ENCODE measurements around the gene RHBDF1.
A peak's percentile ranks its signal among the peaks of the same experiment; 100 is the strongest.

The RHBDF1 gene, protein sequence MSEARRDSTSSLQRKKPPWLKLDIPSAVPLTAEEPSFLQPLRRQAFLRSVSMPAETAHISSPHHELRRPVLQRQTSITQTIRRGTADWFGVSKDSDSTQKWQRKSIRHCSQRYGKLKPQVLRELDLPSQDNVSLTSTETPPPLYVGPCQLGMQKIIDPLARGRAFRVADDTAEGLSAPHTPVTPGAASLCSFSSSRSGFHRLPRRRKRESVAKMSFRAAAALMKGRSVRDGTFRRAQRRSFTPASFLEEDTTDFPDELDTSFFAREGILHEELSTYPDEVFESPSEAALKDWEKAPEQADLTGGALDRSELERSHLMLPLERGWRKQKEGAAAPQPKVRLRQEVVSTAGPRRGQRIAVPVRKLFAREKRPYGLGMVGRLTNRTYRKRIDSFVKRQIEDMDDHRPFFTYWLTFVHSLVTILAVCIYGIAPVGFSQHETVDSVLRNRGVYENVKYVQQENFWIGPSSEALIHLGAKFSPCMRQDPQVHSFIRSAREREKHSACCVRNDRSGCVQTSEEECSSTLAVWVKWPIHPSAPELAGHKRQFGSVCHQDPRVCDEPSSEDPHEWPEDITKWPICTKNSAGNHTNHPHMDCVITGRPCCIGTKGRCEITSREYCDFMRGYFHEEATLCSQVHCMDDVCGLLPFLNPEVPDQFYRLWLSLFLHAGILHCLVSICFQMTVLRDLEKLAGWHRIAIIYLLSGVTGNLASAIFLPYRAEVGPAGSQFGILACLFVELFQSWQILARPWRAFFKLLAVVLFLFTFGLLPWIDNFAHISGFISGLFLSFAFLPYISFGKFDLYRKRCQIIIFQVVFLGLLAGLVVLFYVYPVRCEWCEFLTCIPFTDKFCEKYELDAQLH

DNA sequence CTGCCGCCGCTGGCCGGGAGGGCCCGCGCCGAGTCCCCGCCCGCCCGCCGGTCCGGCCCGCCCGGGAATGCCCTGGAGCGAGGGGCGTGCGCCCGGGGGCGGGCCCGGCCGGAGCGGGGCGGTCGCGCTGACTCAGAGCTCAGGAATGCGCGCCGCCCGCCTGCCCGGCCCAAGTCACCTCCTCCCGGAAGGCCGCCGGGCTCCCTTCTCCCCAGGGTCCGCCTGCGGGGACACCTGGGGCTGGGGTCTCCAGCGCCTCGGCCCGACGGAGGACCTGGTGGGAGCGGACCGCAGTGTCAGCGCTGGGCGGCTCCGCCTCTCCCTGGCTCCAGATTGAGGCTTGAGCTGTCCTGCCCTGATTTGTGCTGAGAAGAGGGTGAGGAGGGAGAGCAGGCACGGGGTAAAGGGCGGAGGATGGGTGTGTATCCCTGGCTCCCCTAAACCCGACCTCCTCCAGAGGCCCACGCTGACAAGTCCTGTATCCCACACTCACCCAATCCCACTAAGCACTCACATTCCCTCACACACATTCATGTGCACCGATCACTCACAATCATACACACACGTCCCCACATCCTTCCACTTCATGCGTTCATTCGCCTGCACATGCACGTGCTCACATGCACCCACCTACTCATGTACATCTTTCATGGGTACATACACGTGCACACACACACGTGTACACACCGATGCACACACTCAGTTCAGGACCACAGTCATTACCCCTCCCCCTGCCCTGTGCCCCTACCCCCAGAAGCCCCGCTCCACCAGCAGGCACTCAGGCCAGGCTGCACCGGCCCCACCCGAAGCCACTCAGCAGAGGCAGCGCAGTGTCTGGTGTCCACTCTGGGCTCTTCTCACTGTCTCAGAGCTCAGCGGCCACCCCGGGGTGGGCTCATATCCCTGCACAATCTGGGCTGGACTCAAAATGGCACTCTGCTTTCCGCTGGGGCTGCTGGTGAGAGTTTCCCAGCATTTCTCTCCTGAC, at the start of gene RHBDF1:
TSS of gene RHBDF1 (minus strand) at position 71 of the 988 bp plus-strand sequence. CDS start 7,616 bp downstream, outside the sequence.
- ATAC-seq: peak; percentile 54
- peaks cover 6% of the 10 kb centered on the region for H3K36me3 Mint-ChIP-seq
- H3K4me3 Mint-ChIP-seq: peak within 1 kb of the TSS; percentile 59
- no peak for DNase-seq (ENCODE audit: low spot score in 2 of 2)
- no peaks in the 10 kb centered on the region for H3K9me3 Mint-ChIP-seq
- peaks cover 21% of the 10 kb centered on the region for H3K4me1 Mint-ChIP-seq
- H3K27ac Mint-ChIP-seq: peak within 1 kb of the TSS; percentile 36

DNA sequence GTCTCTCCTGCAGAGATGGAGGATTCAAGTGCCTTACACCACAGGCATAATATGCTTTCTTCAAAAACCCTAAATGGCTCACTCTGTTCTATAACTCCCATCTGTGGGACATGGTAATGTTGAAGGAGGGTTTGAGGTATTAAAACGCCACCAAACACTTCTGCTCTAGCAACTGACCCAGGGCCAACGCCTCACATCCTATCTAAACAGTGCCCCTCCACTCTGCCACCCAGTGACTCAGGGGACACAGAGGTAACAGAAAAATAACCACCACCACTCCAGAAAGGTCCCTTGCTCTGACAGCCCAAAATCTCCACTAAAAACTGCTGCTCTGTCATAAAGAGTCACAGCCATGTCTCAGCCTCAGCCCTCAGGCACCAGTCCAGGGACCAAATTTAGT, 48.3 kb upstream of the RHBDF1 start:
- no peak overlapping the region for H3K27ac Mint-ChIP-seq
- H3K9me3 Mint-ChIP-seq: no peaks in the 10 kb centered on the region
- H3K4me1 Mint-ChIP-seq: peaks cover 34% of the 10 kb centered on the region
- ATAC-seq (no peak), DNase-seq (ENCODE audit: low spot score in 2 of 2) (no peak)
- peaks cover 34% of the 10 kb centered on the region for H3K36me3 Mint-ChIP-seq
- H3K4me3 Mint-ChIP-seq: no peak overlapping the region

DNA sequence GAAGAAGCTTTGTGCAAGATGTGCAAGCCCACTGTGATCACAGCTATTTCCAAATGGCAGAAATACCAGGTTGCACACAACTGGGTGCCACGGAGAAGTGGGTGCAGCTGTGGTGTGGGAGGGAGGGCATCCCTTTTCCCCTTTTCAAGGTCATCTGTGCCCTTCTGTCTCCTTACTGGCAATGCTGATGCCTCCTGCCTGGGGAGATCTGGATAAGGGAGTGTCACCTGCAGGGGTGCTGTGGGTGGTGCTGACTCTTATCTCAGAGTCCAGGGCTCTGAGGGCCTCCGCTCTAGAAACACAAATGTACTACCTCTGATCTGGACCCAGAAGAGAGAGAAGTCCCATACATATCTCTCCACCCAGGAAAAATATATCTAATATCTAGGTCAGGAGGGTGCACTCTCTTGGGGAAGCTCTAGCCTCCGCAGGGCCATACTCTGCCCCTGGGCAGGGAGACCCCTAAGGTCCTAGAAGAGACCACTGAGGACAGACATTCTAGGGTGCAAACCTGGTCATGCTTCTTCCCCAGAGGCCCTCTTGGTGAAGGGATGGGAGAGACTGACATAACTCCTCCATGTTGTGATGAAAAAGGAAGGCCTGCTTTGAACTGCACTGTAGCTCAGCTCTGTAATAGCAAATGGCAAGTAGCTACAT, 47.5 kb upstream of the RHBDF1 start:
- no peak for DNase-seq (ENCODE audit: low spot score in 2 of 2)
- no peak overlapping the region for H3K4me3 Mint-ChIP-seq
- peaks cover 26% of the 10 kb centered on the region for H3K4me1 Mint-ChIP-seq
- no peaks in the 10 kb centered on the region for H3K9me3 Mint-ChIP-seq
- H3K27ac Mint-ChIP-seq: no peak overlapping the region
- ATAC-seq: no peak
- H3K36me3 Mint-ChIP-seq: peaks cover 42% of the 10 kb centered on the region

DNA sequence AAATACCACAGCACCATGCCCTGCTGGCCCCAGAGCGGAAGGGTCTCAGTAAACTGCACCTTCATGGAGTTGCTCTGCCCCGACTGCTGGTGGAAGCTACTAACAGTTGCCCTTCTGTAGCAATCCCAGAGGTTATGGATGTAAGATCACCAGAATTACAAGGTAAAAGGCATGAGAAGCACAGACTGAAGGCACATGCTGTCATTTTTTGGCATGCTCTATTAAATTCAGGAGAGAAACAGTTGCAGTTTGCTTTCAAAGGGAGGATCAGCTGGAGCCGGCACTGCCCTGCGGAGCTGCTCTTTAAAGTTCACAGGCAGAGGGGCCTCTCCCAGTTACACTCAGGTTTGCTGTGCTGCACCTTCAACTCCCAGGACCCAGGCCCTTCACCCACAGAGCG, 46.9 kb upstream of the RHBDF1 start:
- peaks cover 23% of the 10 kb centered on the region for H3K4me1 Mint-ChIP-seq
- no peak for DNase-seq (ENCODE audit: low spot score in 2 of 2)
- no peak for ATAC-seq
- peak overlapping the region; percentile 10 for H3K27ac Mint-ChIP-seq
- no peak overlapping the region for H3K4me3 Mint-ChIP-seq
- peaks cover 43% of the 10 kb centered on the region for H3K36me3 Mint-ChIP-seq
- no peaks in the 10 kb centered on the region for H3K9me3 Mint-ChIP-seq

DNA sequence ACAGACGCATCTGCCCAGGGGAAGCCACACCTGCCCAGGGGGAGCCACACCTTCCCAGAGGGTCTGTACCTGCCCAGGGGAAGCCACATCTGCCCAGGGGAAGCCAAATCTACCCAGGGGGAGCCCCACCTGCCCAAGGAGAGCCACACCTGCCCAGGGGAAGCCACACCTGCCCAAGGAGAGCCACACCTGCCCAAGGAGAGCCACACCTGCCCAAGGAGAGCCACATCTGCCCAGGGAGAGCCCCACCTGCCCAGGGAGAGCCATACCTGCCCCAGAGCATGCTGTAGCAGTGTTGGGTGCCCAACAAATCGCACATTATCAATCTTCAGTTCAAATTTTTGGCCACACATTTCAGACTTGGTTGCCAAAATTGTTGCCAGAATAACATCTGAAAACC, 46.4 kb upstream of the RHBDF1 start:
- H3K36me3 Mint-ChIP-seq: peaks cover 43% of the 10 kb centered on the region
- ATAC-seq (no peak), DNase-seq (ENCODE audit: low spot score in 2 of 2) (no peak)
- H3K27ac Mint-ChIP-seq: peak overlapping the region; percentile 10
- no peaks in the 10 kb centered on the region for H3K9me3 Mint-ChIP-seq
- no peak overlapping the region for H3K4me3 Mint-ChIP-seq
- peaks cover 19% of the 10 kb centered on the region for H3K4me1 Mint-ChIP-seq

DNA sequence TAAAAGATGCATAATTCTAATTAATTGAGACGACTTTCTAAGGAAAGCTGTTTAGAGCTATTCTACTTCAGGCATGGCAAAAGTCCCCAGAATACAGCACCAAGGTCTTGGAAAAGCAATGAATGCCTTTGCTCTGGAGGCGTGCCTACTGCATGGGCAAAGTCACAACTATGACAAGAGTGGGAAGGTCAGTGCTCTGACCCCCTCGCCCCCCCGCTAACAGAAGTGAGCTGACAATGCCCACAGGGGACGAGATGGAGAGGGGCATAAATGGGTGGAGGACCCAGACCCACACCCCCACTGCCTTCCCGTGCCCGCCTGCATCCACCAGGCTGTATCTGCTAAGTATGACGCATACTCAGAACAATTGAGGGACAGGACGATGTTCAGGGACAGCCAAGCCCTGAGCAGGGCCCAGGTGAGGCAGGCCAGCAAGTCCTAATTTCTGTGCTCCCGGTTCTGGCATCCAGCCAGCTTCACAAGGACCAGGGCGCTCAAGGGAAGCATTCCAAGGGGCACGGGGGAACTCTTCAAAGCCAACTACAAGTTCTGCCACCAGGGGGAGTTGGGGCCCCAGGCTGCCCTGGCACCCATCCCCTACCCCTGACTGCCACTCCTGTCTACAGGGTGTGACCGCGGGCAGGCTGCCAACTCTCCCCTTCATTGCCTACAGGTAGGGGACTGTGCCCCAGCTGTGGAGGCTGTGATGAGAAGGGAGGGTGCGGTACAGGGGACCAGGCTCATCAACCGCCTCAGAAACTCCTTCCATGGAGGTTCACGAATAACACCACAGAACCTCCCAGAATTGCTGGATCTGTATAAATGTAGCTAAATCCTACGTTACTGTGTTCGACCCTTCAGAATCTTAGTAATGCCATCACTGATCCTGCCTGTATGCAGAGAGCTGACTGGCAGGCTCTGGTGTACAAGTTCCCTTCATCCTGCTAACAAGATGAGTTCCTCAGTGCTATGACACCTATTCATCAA, 45.2 kb upstream of the RHBDF1 start:
- ATAC-seq (peak; percentile 73), DNase-seq (ENCODE audit: low spot score in 2 of 2) (peak; percentile 52 to 76)
- no peak overlapping the region for H3K4me3 Mint-ChIP-seq
- H3K27ac Mint-ChIP-seq: no peak overlapping the region
- H3K9me3 Mint-ChIP-seq: no peaks in the 10 kb centered on the region
- H3K4me1 Mint-ChIP-seq: peaks cover 12% of the 10 kb centered on the region
- H3K36me3 Mint-ChIP-seq: peaks cover 38% of the 10 kb centered on the region

DNA sequence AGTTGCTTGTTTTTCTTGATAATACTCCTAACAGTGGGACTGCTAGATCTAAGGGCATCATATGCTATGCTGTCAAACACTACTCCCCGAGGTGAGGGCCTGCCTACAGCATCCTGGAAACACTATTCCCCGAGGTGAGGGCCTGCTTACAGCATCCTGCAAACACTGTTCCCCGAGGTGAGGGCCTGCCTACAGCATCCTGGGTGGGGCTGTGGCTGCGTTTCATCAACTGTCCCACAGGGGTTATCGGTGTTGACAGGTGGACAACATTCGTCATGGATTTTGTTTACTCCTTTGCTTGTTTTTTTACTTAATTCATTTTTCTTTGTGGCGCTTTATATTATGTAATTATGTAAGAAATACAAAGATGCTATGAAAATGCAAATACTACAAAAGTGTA, 43.6 kb upstream of the RHBDF1 start:
- Mint-ChIP-seq H3K27ac (no peak overlapping the region), H3K9me3 (no peaks in the 10 kb centered on the region), H3K4me3 (no peak overlapping the region), H3K36me3 (peaks cover 54% of the 10 kb centered on the region), H3K4me1 (peaks cover 10% of the 10 kb centered on the region)
- no peak for DNase-seq (ENCODE audit: low spot score in 2 of 2)
- no peak for ATAC-seq

DNA sequence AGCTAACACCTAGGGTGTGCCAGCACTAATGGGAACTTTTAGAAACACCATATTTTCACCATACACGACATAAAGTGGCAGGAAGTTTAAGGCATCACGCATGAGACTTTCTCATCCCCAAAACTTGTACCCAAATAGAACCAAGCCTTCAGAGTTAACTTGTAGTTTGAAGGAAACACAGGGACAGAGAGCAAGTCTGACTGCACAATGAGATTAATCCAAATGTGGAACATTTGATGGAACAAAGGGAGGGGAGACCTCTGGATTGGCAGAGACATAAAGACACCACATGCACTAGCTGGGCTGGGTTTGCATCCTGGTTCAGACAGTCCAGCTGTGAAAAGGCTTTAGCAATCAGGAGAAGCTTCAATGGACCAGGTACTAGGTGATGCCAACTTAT, 41.9 kb upstream of the RHBDF1 start:
- ATAC-seq: no peak
- Mint-ChIP-seq H3K4me3 (no peak overlapping the region), H3K4me1 (peaks cover 10% of the 10 kb centered on the region), H3K9me3 (no peaks in the 10 kb centered on the region), H3K36me3 (peaks cover 71% of the 10 kb centered on the region), H3K27ac (no peak overlapping the region)
- no peak for DNase-seq (ENCODE audit: low spot score in 2 of 2)

DNA sequence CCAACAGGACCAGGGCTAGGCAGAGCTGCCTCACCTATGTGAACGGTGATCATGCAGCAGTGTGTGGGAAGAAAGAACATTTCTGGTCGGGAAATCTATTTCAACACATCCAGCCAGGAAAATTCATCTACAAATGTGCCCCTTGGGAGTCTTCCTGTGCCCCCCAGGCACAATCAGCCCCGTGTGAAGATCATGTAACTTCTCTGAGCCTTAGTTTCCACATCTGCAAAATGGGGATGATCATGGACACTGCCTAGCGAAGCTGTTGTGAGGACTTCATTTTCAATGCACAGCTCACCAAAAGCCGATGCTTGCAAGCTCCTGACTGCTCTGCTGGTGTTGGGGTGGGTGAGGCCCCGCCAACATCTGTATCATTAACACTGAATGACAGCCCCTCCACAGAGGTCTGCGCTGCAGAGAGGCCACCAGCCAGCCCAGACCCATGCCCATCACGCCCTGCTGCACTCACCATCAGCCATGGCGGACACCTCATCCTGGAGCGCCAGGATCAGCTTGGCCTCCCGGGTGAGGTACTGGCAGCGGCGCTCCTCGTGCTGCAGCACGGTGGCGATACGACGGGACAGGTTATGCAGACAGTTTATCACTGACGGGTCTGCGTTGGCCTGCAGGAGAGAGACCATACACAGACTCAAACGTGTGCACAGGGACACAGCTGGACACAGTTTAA, 39.9 kb upstream of the RHBDF1 start:
- no peak for DNase-seq (ENCODE audit: low spot score in 2 of 2)
- Mint-ChIP-seq H3K36me3 (peaks cover 91% of the 10 kb centered on the region), H3K9me3 (no peaks in the 10 kb centered on the region), H3K4me1 (peaks cover 5% of the 10 kb centered on the region), H3K4me3 (no peak overlapping the region), H3K27ac (no peak overlapping the region)
- ATAC-seq: no peak

DNA sequence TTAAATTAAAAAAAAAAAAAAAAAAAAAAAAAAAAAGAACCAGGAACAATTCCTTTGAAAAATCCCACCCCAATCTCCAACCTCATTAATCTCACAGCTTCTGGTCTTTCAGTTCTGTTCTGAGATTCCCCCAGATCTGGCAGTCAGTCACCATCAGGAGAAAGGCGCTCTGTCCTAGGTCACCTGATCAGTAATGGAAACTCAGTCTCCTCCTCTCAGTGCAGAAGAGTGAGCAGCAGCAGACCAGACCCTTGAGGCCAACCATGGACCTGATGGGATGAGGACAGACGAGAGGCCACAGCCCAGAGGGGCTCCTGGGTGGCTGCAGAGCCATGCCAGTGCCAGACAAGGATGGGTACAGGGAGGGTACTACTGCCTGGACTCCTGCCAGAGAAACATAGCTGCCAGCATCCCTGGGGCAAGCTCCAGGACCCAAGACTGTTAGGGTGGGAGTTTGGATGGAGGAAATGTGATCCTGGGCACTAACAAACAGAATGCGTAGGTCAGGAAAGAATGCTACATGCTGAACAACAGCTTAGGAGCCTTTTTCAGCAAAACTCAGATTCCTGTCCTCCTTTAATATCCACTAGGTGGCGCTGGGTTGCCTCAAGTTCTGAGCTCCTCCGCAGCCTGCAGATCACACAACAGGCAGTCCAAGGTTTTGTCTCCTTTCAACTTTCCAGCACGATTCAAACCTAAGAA, 34.3 kb upstream of the RHBDF1 start:
- peaks cover 12% of the 10 kb centered on the region for H3K4me1 Mint-ChIP-seq
- H3K27ac Mint-ChIP-seq: no peak overlapping the region
- H3K36me3 Mint-ChIP-seq: peaks cover 97% of the 10 kb centered on the region
- no peaks in the 10 kb centered on the region for H3K9me3 Mint-ChIP-seq
- DNase-seq (ENCODE audit: low spot score in 2 of 2) (peak; percentile 44 to 63), ATAC-seq (peak; percentile 76)
- H3K4me3 Mint-ChIP-seq: no peak overlapping the region

DNA sequence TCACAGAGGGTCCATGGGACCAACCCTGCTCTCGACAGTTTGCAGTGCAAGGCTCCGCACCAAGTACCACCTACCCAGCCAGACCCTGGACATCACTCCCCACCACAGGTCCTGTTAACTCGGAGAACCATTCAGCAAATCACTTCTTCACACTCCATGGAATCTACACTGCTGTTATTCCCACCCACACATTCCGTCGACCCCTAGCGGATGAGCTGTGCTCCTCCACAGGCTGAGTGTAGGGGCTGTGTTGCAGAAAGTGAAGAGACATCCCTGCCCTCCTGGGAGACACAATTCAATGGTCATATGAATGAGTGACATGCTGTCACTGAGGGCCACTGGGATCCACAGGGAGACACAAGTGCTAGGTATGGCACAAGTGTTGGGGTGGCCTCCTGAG, 33.1 kb upstream of the RHBDF1 start:
- H3K4me1 Mint-ChIP-seq: peaks cover 17% of the 10 kb centered on the region
- DNase-seq (ENCODE audit: low spot score in 2 of 2): no peak
- no peak for ATAC-seq
- H3K9me3 Mint-ChIP-seq: no peaks in the 10 kb centered on the region
- H3K36me3 Mint-ChIP-seq: peaks cover 95% of the 10 kb centered on the region
- no peak overlapping the region for H3K4me3 Mint-ChIP-seq
- H3K27ac Mint-ChIP-seq: no peak overlapping the region

DNA sequence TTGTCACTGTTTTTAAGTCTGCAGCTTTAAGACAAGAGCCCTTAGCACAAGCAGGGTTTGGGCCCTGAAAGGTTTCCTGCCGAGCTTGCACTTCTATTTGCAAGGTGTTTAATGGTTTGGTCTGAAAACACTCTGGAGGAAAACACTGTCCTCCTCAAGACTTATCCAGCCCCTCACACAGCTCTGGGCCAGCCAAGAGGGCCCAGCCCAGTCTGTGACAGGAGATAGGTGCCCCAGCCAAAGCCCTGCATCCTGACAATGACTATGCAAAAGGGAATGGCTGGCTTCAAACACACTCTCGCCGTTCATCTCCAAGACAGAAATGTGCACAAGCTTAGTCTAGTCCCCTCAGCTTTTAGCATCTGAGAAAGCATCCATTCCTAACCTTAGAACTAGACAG, 32.5 kb upstream of the RHBDF1 start:
- Mint-ChIP-seq H3K27ac (no peak overlapping the region), H3K36me3 (peaks cover 95% of the 10 kb centered on the region)

DNA sequence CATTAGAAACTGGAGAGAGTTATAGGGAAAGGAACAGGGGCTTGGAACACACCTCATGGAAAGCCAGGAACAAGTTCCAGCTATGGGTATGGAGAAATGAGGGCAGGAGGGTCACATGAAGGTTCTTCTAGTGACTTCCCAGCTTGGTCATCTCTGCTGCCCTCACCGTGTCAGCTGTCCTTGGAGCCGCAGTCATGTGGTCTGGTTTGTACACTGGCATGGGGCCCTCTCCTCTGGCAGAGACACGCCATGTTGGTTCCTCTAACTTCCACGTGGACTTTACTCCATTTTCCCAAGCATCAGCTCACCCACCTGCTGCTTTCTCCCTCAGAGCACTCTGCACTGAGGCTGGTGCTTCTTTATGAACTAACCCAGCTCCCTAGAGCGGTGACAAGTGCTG, 31.9 kb upstream of the RHBDF1 start:
- Mint-ChIP-seq H3K4me3 (no peak overlapping the region), H3K36me3 (peaks cover 95% of the 10 kb centered on the region), H3K4me1 (peaks cover 17% of the 10 kb centered on the region), H3K9me3 (no peaks in the 10 kb centered on the region), H3K27ac (no peak overlapping the region)
- ATAC-seq: no peak
- no peak for DNase-seq (ENCODE audit: low spot score in 2 of 2)

More for the DNA sequence above, 32.5 kb upstream of the RHBDF1 start:
- Mint-ChIP-seq H3K4me3 (no peak overlapping the region), H3K9me3 (no peaks in the 10 kb centered on the region), H3K4me1 (peaks cover 17% of the 10 kb centered on the region)
- ATAC-seq (no peak), DNase-seq (ENCODE audit: low spot score in 2 of 2) (no peak)
